Upper lobe of right lung (tissue), 1 donor: Measurements from ENCODE around the gene NEAT1. TPM values are rescaled to one million over a fixed set of nuclear protein-coding genes. Genes with fewer than 3 reads are reported as not detected.

Experiments
- ATAC-seq: fragments of 200-7000 bp; cut with Tn5 transposase; one replicate; pipeline ENCODE4 v1.9.1; 2020; ENCODE audit warnings: mild to moderate bottlenecking, moderate library complexity
- DNase-seq: peaks from one replicate; pipeline ENCODE4 v3.0.0-alpha.2; 2020
- H3K27ac ChIP-seq: fragments of 200-600 bp; one replicate; pipeline ENCODE4 v1.8.0; 2022
- H3K27me3 ChIP-seq: fragments of 200-600 bp; one replicate; pipeline ENCODE4 v1.8.0; 2022; ENCODE audit warnings: mild to moderate bottlenecking
- H3K36me3 ChIP-seq: fragments of 200-600 bp; one replicate; pipeline ENCODE4 v1.8.0; 2022
- H3K4me1 ChIP-seq: fragments of 200-600 bp; one replicate; pipeline ENCODE4 v1.8.0; 2022
- H3K4me3 ChIP-seq: fragments of 200-600 bp; one replicate; pipeline ENCODE4 v1.8.0; 2022; ENCODE audit warnings: mild to moderate bottlenecking
- H3K9me3 ChIP-seq: fragments of 200-600 bp; one replicate; pipeline ENCODE4 v1.8.0; 2022
- CTCF ChIP-seq: fragments of 200-600 bp; IDR thresholded peaks from one replicate; pipeline ENCODE4 v1.8.0; 2022; ENCODE audit warnings: antibody characterized with exemption
- intact Hi-C: fragments of 100-400 bp; cut with DNase I; formaldehyde crosslinking; loops from one replicate; pipeline ENCODE4 v1.11.0; 2022
- total RNA-seq: library from RNA; stranded (reverse); fragmentation: NEBNext Ultra II Directional; extraction: Animal tissue kit (Norgen Biotek cat#: 25700); gene quantifications from one replicate; pipeline ENCODE4 v1.2.1, GENCODE V29; 2021
- donor health status: DM: no; HTN: yes; CAD: no; lungs with severe emphysema.

Gene NEAT1
- total RNA-seq, 1 donor from 2014 or later: 1,120 TPM

- no peak for DNase-seq
Measured at GRCh38 chr11:65381716-65382032, 40.9 kb upstream of the NEAT1 start.

GRCh38 chr11:65382033-65382803 is 40.4 kb upstream of the NEAT1 start, which contains the start of gene SLC25A45:
Gene SLC25A45, minus strand, starts transcription at chr11:65382646. Its CDS starts 695 bp downstream, at chr11:65381951.
- intact Hi-C loops: no loop called here
- DNase-seq (peak; percentile 96), ATAC-seq (peak; percentile 91)
- Histone ChIP-seq H3K36me3 (no peaks in the 10 kb centered on the region), H3K4me3 (peak within 1 kb of the TSS; percentile 57), H3K27me3 (no peaks in the 10 kb centered on the region), H3K4me1 (peaks cover 59% of the 10 kb centered on the region), H3K27ac (peak within 1 kb of the TSS; percentile 98), H3K9me3 (no peaks in the 10 kb centered on the region)
- TF ChIP-seq CTCF: peak; percentile 84

More at GRCh38 chr11:65381716-65382032, 40.9 kb upstream of the NEAT1 start:
- Histone ChIP-seq H3K4me3 (peak overlapping the region; percentile 57), H3K27ac (peak overlapping the region; percentile 98), H3K4me1 (peaks cover 55% of the 10 kb centered on the region), H3K9me3 (no peaks in the 10 kb centered on the region), H3K27me3 (no peaks in the 10 kb centered on the region), H3K36me3 (no peaks in the 10 kb centered on the region)
- no peak for TF ChIP-seq CTCF
- ATAC-seq: peak; percentile 3
- intact Hi-C loops: no loop called here

DNA sequence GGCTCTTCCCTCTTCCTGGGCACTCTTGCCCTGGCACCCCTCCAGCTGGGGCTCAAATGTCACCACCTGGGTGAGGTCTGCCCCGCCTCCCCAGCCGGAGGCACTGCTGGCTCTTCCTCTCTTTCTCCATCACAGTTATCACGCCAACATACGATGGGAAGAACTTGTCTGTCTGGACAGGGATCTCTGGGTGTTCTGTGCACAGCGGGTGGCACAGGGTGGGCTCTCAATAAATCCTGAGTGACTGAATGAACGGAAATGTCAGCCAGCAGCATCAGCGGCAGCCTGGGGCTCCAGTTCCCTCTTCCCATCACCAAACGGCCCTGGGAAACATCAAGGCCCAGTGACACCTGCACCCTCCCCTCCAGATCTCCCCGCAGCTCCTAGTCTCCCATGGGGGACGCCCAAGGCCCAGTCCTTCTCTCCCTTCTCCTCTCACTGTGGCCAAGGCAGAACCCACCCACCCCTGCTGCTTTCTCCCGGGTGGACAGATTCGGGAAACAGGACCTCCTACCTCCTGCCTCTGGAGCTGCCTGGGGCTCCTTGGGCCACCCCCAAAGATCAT is 39.7 kb upstream of the NEAT1 start:
- ATAC-seq: no peak
- peaks cover 63% of the 10 kb centered on the region for H3K4me1 ChIP-seq
- H3K4me3 ChIP-seq: peak overlapping the region; percentile 57
- TF ChIP-seq CTCF: no peak
- H3K36me3 ChIP-seq: no peaks in the 10 kb centered on the region
- no peaks in the 10 kb centered on the region for H3K27me3 ChIP-seq
- DNase-seq: peak; percentile 93
- intact Hi-C loops: no loop called here
- H3K27ac ChIP-seq: peak overlapping the region; percentile 98
- no peaks in the 10 kb centered on the region for H3K9me3 ChIP-seq

GRCh38 chr11:65383778-65384177 is 38.8 kb upstream of the NEAT1 start:
- Histone ChIP-seq H3K36me3 (no peaks in the 10 kb centered on the region), H3K4me1 (peaks cover 69% of the 10 kb centered on the region), H3K4me3 (no peak overlapping the region), H3K27me3 (no peaks in the 10 kb centered on the region), H3K9me3 (no peaks in the 10 kb centered on the region), H3K27ac (peak overlapping the region; percentile 98)
- ATAC-seq: no peak
- intact Hi-C loops: no loop called here
- DNase-seq: no peak
- no peak for TF ChIP-seq CTCF

GRCh38 chr11:65384301-65384889 is 38.2 kb upstream of the NEAT1 start:
- TF ChIP-seq CTCF: no peak
- Histone ChIP-seq H3K4me1 (peaks cover 75% of the 10 kb centered on the region), H3K27me3 (no peaks in the 10 kb centered on the region), H3K36me3 (no peaks in the 10 kb centered on the region), H3K9me3 (no peaks in the 10 kb centered on the region), H3K4me3 (no peak overlapping the region), H3K27ac (peak overlapping the region; percentile 98)
- ATAC-seq: no peak
- intact Hi-C loops: no loop called here
- DNase-seq: no peak
